ENCODE results near the gene DEPP1. TPM values are rescaled to one million over a fixed set of nuclear protein-coding genes. Genes with fewer than 3 reads are reported as not detected.

Gene DEPP1
- total and polyA plus RNA-seq, 7 experiments from 2014 or later: 0.24 to 4.0 (median 0.54) TPM; not detected in 1

GRCh38 chr10:44981172-44982113 lies 2.8 kb upstream of the DEPP1 start:
- H3K4me1 Mint-ChIP-seq: peaks cover 0 to 36% (median 14%) of the 10 kb centered on the region in 7 donors
- ChIA-PET POLR2A (no interaction called here), CTCF (interaction anchor here (0.6 to 0.7 kb wide), 2 partner anchors 49 to 94 kb away, joined by 3 read pairs; no protein-coding TSS in a partner anchor)
- intact Hi-C loops (cut with micrococcal nuclease): no loop called here
- no peak for ATAC-seq
- H3K27ac ChIP-seq (ENCODE audit: low read depth, low read length): no peak overlapping the region
- H3K9me3 ChIP-seq (ENCODE audit: control insufficient read depth in 2 of 3, low read length in 3 of 3): no peaks in the 10 kb centered on the region
- H3K9me3 Mint-ChIP-seq: no peaks in the 10 kb centered on the region
- no peaks in the 10 kb centered on the region for H3K27me3 ChIP-seq (ENCODE audit: control insufficient read depth in 2 of 2, insufficient read depth in 2 of 2, low read length in 2 of 2)
- no peak for DNase-seq
- H3K4me3 ChIP-seq (ENCODE audit: low read length): no peak overlapping the region
- peaks cover 0 to 5% (median 0%) of the 10 kb centered on the region in 5 donors for H3K36me3 Mint-ChIP-seq
- H3K27me3 Mint-ChIP-seq: no peaks in the 10 kb centered on the region
- H3K4me3 Mint-ChIP-seq: no peak overlapping the region
- peaks cover 0 to 10% of the 10 kb centered on the region in 2 donors for H3K4me1 ChIP-seq (ENCODE audit: control insufficient read depth in 2 of 2, insufficient read depth in 2 of 2, low read length in 2 of 2)
- H3K36me3 ChIP-seq (ENCODE audit: control insufficient read depth in 2 of 3, insufficient read depth in 3 of 3, low read length in 3 of 3): no peaks in the 10 kb centered on the region
- H3K27ac Mint-ChIP-seq: peak overlapping the region in 3 of 9 donors; percentile 4 to 39 (median 28)

- no peak overlapping the region for H3K27ac ChIP-seq (ENCODE audit: low read depth, low read length)
- intact Hi-C loops (cut with micrococcal nuclease): no loop called here
- Mint-ChIP-seq H3K4me3 (no peak overlapping the region), H3K4me1 (peaks cover 0 to 36% (median 14%) of the 10 kb centered on the region in 7 donors), H3K27ac (peak overlapping the region in 4 of 9 donors; percentile 4 to 39 (median 24)), H3K27me3 (no peaks in the 10 kb centered on the region), H3K9me3 (no peaks in the 10 kb centered on the region), H3K36me3 (peaks cover 0 to 5% (median 0%) of the 10 kb centered on the region in 5 donors)
- H3K9me3 ChIP-seq (ENCODE audit: control insufficient read depth in 2 of 3, low read length in 3 of 3): no peaks in the 10 kb centered on the region
- ChIA-PET CTCF (interaction anchor here (0.6 to 0.7 kb wide), 2 partner anchors 48 to 93 kb away, joined by 3 read pairs; no protein-coding TSS in a partner anchor), POLR2A (no interaction called here)
- H3K4me1 ChIP-seq (ENCODE audit: control insufficient read depth in 2 of 2, insufficient read depth in 2 of 2, low read length in 2 of 2): peaks cover 0 to 10% of the 10 kb centered on the region in 2 donors
- no peaks in the 10 kb centered on the region for H3K36me3 ChIP-seq (ENCODE audit: control insufficient read depth in 2 of 3, insufficient read depth in 3 of 3, low read length in 3 of 3)
- H3K4me3 ChIP-seq (ENCODE audit: low read length): no peak overlapping the region
- H3K27me3 ChIP-seq (ENCODE audit: control insufficient read depth in 2 of 2, insufficient read depth in 2 of 2, low read length in 2 of 2): no peaks in the 10 kb centered on the region
- no peak for DNase-seq
- no peak for ATAC-seq
Measured at GRCh38 chr10:44980309-44981171, 1.9 kb upstream of the DEPP1 start.

- Histone ChIP-seq H3K27ac (ENCODE audit: low read depth, low read length) (no peak overlapping the region), H3K4me1 (ENCODE audit: control insufficient read depth in 2 of 2, insufficient read depth in 2 of 2, low read length in 2 of 2) (peaks cover 1 to 10% of the 10 kb centered on the region in 2 donors), H3K4me3 (ENCODE audit: low read length) (no peak overlapping the region), H3K27me3 (ENCODE audit: control insufficient read depth in 2 of 2, insufficient read depth in 2 of 2, low read length in 2 of 2) (no peaks in the 10 kb centered on the region), H3K36me3 (ENCODE audit: control insufficient read depth in 2 of 3, insufficient read depth in 3 of 3, low read length in 3 of 3) (no peaks in the 10 kb centered on the region), H3K9me3 (ENCODE audit: control insufficient read depth in 2 of 3, low read length in 3 of 3) (no peaks in the 10 kb centered on the region)
- DNase-seq (no peak), ATAC-seq (no peak)
- Mint-ChIP-seq H3K4me1 (peaks cover 0 to 39% (median 17%) of the 10 kb centered on the region in 7 donors), H3K9me3 (no peaks in the 10 kb centered on the region), H3K36me3 (peaks cover 0 to 2% (median 0%) of the 10 kb centered on the region in 5 donors), H3K27ac (peak overlapping the region in 4 of 9 donors; percentile 24 to 80 (median 66)), H3K4me3 (no peak overlapping the region), H3K27me3 (no peaks in the 10 kb centered on the region)
- intact Hi-C loops (cut with micrococcal nuclease): no loop called here
- ChIA-PET POLR2A (interaction anchor here (1.6 kb wide), 1 partner anchor 47 kb away, joined by 4 read pairs; no protein-coding TSS in a partner anchor), CTCF (interaction anchor here (1.1 kb wide), 1 partner anchor 47 kb away, joined by 5 read pairs; no protein-coding TSS in a partner anchor)
Measured at GRCh38 chr10:44979281-44980191, 927 bp upstream of the DEPP1 start.

GRCh38 chr10:44978213-44978569 lies 418 bp downstream of the DEPP1 start:
- Histone ChIP-seq H3K9me3 (ENCODE audit: control insufficient read depth in 2 of 3, low read length in 3 of 3) (no peaks in the 10 kb centered on the region), H3K4me1 (ENCODE audit: control insufficient read depth in 2 of 2, insufficient read depth in 2 of 2, low read length in 2 of 2) (peaks cover 10 to 11% of the 10 kb centered on the region in 2 donors), H3K27me3 (ENCODE audit: control insufficient read depth in 2 of 2, insufficient read depth in 2 of 2, low read length in 2 of 2) (no peaks in the 10 kb centered on the region), H3K27ac (ENCODE audit: low read depth, low read length) (no peak overlapping the region), H3K36me3 (ENCODE audit: control insufficient read depth in 2 of 3, insufficient read depth in 3 of 3, low read length in 3 of 3) (no peaks in the 10 kb centered on the region), H3K4me3 (ENCODE audit: low read length) (no peak overlapping the region)
- intact Hi-C loops (cut with micrococcal nuclease): no loop called here
- Mint-ChIP-seq H3K27me3 (no peaks in the 10 kb centered on the region), H3K9me3 (no peaks in the 10 kb centered on the region), H3K36me3 (no peaks in the 10 kb centered on the region), H3K4me1 (peaks cover 0 to 52% (median 22%) of the 10 kb centered on the region in 7 donors), H3K4me3 (peak overlapping the region in 6 of 10 donors; percentile 21 to 86 (median 60)), H3K27ac (peak overlapping the region in 6 of 9 donors; percentile 56 to 80 (median 72))
- POLR2A ChIA-PET: interaction anchor here (1.6 kb wide), 1 partner anchor 46 kb away, joined by 4 read pairs; no protein-coding TSS in a partner anchor
- ATAC-seq (no peak), DNase-seq (no peak)
- CTCF ChIA-PET: no interaction called here

- intact Hi-C loops (cut with micrococcal nuclease): no loop called here
- Histone ChIP-seq H3K9me3 (ENCODE audit: control insufficient read depth in 2 of 3, low read length in 3 of 3) (no peaks in the 10 kb centered on the region), H3K27ac (ENCODE audit: low read depth, low read length) (no peak overlapping the region), H3K36me3 (ENCODE audit: control insufficient read depth in 2 of 3, insufficient read depth in 3 of 3, low read length in 3 of 3) (no peaks in the 10 kb centered on the region), H3K27me3 (ENCODE audit: control insufficient read depth in 2 of 2, insufficient read depth in 2 of 2, low read length in 2 of 2) (no peaks in the 10 kb centered on the region), H3K4me1 (ENCODE audit: control insufficient read depth in 2 of 2, insufficient read depth in 2 of 2, low read length in 2 of 2) (peaks cover 10 to 11% of the 10 kb centered on the region in 2 donors), H3K4me3 (ENCODE audit: low read length) (no peak overlapping the region)
- ChIA-PET CTCF (interaction anchor here (2.9 kb wide), 1 partner anchor 44 kb away, joined by 24 read pairs; no protein-coding TSS in a partner anchor), POLR2A (interaction anchor here (1.6 kb wide), 1 partner anchor 45 kb away, joined by 4 read pairs; no protein-coding TSS in a partner anchor)
- peaks cover 0 to 52% (median 22%) of the 10 kb centered on the region in 7 donors for H3K4me1 Mint-ChIP-seq
- no peak for DNase-seq
- peak overlapping the region in 1 of 10 donors; percentile 86 for H3K4me3 Mint-ChIP-seq
- H3K27me3 Mint-ChIP-seq: no peaks in the 10 kb centered on the region
- no peaks in the 10 kb centered on the region for H3K9me3 Mint-ChIP-seq
- no peaks in the 10 kb centered on the region for H3K36me3 Mint-ChIP-seq
- ATAC-seq: no peak
- H3K27ac Mint-ChIP-seq: peak overlapping the region in 3 of 9 donors; percentile 65 to 77 (median 69)
Measured at GRCh38 chr10:44977287-44978212, 1.1 kb downstream of the DEPP1 start.
